GM13977 (cell line): ENCODE results near the gene PDGFD.

Experiments
- DNase-seq: peaks from one replicate; pipeline ENCODE4 v3.0.0; 2012; ENCODE audit warnings: low spot score
- CTCF ChIP-seq: IDR thresholded peaks from 2 replicates; pipeline ENCODE4 v1.5.1; 2012; ENCODE audit warnings: mild to moderate bottlenecking, control low read depth; ENCODE audit not compliant: insufficient read depth; ENCODE audit errors: extremely low read depth, missing control alignments
- in situ Hi-C: fragments of 300-500 bp; cut with MboI; formaldehyde crosslinking; loops from one replicate; pipeline ENCODE4 v1.12.0; 2022; ENCODE audit warnings: low sequenced_read_pairs, low pct_unique_long_range_greater_than_20kb, mixed read lengths, inconsistent platforms; ENCODE audit not compliant: unreplicated experiment

PDGFD gene

GRCh38 chr11:103995896-103996295, 168.1 kb downstream of the PDGFD start:
- DNase-seq, result no peak
- in situ Hi-C loops, result no loop called here
- TF ChIP-seq CTCF, result no peak

GRCh38 chr11:103994518-103994917, 169.4 kb downstream of the PDGFD start:
- in situ Hi-C loops, result no loop called here
- TF ChIP-seq CTCF, result no peak
- DNase-seq, result no peak

DNA sequence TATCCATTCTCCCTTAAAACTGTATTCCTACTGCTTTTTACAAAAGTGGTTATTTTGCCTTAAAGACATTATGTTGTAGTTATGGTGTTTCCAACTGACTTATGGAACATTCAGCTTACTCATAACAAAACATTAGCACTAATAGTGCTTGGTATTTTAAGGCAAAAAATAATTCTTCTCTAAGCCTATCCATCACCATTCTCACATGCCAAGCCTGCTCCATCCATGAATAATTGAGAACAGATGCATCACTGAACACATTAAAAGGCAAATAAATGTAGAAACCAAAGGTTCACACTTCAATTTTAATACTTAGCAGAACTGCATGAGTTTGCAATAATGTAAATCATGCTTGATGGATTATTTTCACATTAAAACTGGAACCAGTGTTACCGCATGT, 169.9 kb downstream of the PDGFD start:
- no peak for TF ChIP-seq CTCF

DNA sequence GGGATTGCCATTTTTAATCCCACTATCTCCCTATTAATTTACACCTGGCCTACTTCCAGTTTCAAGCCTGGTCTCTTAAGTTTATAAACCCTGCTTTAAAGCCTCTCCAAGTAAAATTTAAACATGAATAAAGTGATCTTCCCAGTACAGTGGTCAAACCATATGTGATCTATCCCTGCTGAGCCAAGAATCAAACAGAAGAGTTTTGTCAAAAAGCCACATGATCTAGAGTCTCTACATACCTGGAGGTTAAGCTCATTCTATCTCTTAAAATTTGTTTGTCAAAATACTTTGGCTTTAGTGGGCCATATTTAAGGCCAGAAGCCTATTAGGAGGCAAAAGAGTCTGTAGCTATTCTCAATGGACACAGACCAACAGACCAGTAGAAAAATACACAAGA, 170.4 kb downstream of the PDGFD start:
- in situ Hi-C loops, result no loop called here
- TF ChIP-seq CTCF, result no peak
- no peak for DNase-seq

More for the DNA sequence above, 169.9 kb downstream of the PDGFD start:
- DNase-seq, result no peak
- in situ Hi-C loops, result no loop called here

- no peak for DNase-seq
- in situ Hi-C loops, result no loop called here
- TF ChIP-seq CTCF, result no peak
Observed at GRCh38 chr11:103988595-103988969, 175.4 kb downstream of the PDGFD start.

GRCh38 chr11:103987629-103988594, 176.0 kb downstream of the PDGFD start:
- TF ChIP-seq CTCF, result no peak
- in situ Hi-C loops, result no loop called here
- no peak for DNase-seq
